Fibroblast of villous mesenchyme (primary cell): Measurements from ENCODE around the gene COLQ. TPM values are rescaled to one million over a fixed set of nuclear protein-coding genes. Genes with fewer than 3 reads are reported as not detected.

Experiments
- DNase-seq: peaks from one replicate; pipeline ENCODE4 v3.0.0-alpha.2; 2010; ENCODE audit warnings: low read depth
- H3K4me3 ChIP-seq: 2 replicates; pipeline ENCODE4 v1.5.1; 2011; ENCODE audit warnings: low read depth, mild to moderate bottlenecking, low read length
- CTCF ChIP-seq: IDR thresholded peaks from 2 replicates; pipeline ENCODE4 v1.5.1; 2012; ENCODE audit warnings: low read depth, mild to moderate bottlenecking, low read length; ENCODE audit not compliant: insufficient read depth
- total RNA-seq: library from RNA; depleted of rRNA; stranded (reverse); fragments of >200 nt; gene quantifications from 2 replicates; pipeline ENCODE4 v1.2.3, GENCODE V29; 2012

COLQ gene
- total RNA-seq, 1 donor: 0.43 TPM

GRCh38 chr3:15551902-15552301 lies 30.4 kb upstream of the COLQ start:
- no peak for TF ChIP-seq CTCF
- no peak overlapping the region for H3K4me3 ChIP-seq
- DNase-seq: no peak

- H3K4me3 ChIP-seq: no peak overlapping the region
- no peak for TF ChIP-seq CTCF
- DNase-seq: no peak
Measured at GRCh38 chr3:15549846-15550245, 28.3 kb upstream of the COLQ start.

- H3K4me3 ChIP-seq: no peak overlapping the region
- TF ChIP-seq CTCF: no peak
- DNase-seq: no peak
Measured at GRCh38 chr3:15542614-15543013, 21.1 kb upstream of the COLQ start.

GRCh38 chr3:15541371-15541770 lies 19.9 kb upstream of the COLQ start:
- no peak overlapping the region for H3K4me3 ChIP-seq
- TF ChIP-seq CTCF: no peak
- DNase-seq: no peak

GRCh38 chr3:15539066-15539465 lies 17.6 kb upstream of the COLQ start:
- no peak for TF ChIP-seq CTCF
- no peak for DNase-seq
- no peak overlapping the region for H3K4me3 ChIP-seq

- DNase-seq: no peak
- H3K4me3 ChIP-seq: no peak overlapping the region
- no peak for TF ChIP-seq CTCF
Measured at GRCh38 chr3:15538345-15538744, 16.8 kb upstream of the COLQ start.

- no peak for DNase-seq
- no peak for TF ChIP-seq CTCF
- no peak overlapping the region for H3K4me3 ChIP-seq
Measured at GRCh38 chr3:15536856-15537255, 15.3 kb upstream of the COLQ start.
